ENCODE data around the gene FAM98B.

The FAM98B gene

GRCh38 chr15:38509152-38509551 lies 55.2 kb downstream of the FAM98B start:
- DNase-seq = no peak

DNA sequence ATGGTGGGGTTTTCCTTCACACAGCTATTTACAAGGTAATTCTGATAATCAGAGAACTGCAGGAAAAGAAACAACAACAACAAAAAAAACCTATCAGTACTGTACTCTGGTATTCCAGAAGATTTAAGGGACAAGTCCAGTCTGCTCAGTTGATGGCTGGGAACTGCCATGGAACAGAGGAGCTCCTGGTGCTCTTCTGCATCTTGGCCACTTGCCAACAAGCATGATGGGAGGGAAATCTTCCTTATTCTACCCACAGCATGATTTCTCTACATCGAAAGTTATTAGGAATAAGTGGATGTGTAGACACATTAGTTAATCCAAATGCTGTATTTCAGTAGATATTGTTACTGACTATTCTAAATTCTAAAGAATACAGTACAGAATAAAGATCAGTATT lies 59.0 kb downstream of the FAM98B start:
- DNase-seq = no peak

DNA sequence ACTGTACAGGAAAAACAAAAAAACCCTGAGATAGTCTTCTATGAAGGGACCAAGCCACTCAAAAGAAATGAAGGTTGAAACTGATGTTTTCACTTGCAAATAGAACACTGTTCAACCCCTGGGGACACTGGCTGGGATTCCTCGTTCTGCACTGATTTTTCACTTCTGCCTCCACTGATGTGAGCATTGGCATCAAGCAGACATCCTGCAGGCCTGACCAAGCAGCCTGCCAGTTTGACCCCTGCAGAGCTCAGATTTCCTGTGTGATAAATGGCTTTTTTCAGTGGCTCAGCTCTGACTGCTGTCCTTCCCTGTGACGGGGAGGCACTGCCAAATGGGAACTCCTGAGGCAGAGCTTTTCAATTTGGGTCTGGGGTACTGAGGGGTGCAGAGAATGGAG lies 60.7 kb downstream of the FAM98B start:
- DNase-seq = no peak

- DNase-seq = no peak
These were observed 62.7 kb downstream of the FAM98B start for GRCh38 chr15:38516626-38517025.

DNA sequence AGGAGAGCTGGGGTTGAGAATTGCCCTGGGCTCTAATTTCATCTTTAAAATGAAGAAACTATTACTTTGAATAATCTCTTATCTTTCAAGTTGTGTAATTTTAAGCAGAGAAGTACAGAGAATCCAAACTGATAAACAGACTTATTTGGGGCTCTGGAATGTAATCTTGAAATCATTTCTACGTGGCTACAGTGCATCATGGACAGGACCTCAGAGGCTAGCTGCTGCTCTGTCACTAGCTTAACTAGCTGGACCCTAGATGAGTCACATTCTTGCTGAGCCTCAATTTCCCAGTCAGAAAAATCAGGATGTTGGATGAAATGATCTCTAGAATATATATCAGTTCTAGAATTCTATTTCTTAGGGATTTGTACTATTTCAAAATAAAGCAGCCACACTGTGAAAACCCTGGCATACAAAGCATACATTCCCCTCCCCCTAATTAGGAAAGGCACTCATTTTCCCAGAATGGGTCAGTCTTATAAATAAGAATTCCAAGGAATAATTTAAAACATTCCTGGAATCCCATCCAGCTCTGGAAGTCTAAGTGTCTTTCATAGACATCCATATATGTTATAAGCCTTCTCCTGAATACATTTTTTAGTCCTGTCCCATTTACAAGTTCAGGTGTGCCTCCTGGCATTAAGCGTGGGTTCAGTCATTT lies 63.5 kb downstream of the FAM98B start:
- no peak for DNase-seq

GRCh38 chr15:38518084-38518483 lies 64.2 kb downstream of the FAM98B start:
- DNase-seq = no peak

DNA sequence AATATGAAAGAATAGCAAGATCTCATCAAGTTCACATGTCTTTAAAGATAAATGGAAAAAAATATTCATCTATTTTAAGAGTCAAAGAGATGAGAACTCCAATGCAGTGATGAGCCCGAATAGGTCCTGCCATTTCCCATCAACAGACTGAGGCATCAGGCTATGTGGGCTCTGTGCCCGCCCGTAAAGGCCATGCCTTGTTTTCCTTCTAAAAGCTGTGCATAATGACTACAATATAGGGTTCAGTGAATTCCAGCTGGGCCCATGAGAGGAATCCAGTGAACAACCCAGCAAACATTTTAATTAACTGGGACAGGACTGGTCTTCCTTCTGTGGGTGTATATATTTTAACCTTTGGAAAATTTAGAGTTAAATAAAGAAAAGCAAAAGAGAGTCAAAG lies 66.1 kb downstream of the FAM98B start:
- no peak for DNase-seq

DNA sequence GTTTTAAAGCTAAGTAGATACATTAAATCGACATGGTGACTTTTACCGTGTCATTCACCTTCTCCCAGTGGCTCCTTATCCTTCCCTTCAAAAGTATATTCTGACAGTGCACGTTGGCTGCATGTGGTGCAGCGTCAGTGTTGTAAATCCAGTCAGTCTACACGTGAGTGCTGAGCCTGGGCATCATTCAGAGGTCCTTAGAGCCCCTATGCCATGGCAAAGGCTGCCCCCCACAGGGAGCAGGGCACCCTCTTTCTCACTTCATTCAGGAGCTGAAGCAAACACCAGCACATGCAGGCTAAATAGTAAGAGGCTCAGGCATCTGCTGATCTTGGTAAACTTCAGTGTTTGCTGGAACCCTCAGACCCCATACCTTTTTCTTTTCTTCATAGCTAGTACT lies 67.4 kb downstream of the FAM98B start:
- no peak for DNase-seq

- peak; percentile 19 for DNase-seq
These were observed 69.0 kb downstream of the FAM98B start for GRCh38 chr15:38522922-38523321.

DNA sequence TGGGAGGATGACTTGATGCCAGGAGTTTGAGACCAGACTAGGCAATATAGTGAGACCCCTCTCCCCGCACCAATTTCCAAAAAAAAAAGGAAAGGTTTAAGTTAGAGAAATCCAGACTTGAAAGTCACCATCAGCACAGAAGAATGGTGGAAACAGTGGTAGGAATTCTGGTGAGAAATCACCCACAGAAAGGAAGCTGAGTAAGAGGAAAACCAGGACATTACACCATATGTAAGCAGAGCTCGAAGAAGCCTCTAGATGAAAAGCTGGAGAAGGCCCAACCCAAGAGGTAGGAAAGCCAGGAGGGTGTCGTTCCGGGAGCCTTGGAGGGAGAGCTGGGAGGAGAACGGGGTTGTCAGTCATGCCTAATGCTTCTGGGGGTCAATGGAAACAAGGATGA lies 70.2 kb downstream of the FAM98B start:
- peak; percentile 30 for DNase-seq

DNA sequence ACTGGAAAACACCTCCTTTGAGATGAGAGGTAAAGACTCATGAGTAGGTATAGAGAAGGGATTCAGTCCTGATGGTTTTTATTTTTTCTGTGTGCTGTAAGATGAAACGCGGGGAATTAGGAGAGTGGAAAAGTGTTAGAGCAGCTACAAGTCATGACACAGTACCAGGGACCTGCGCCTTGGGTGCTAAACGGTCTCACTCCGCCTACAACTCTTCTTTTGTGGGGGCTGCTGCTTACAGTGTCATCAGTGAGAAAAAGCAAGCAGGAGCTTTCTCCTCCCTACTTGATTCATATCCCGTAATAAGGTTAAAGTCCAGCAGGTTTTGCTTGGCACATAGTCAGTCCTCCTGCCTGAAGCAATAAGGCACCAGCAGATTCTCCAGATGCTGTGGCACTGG lies 71.6 kb downstream of the FAM98B start:
- DNase-seq = no peak

- DNase-seq = no peak
These were observed 72.2 kb downstream of the FAM98B start for GRCh38 chr15:38526158-38526557.

- DNase-seq = no peak
These were observed 74.4 kb downstream of the FAM98B start for GRCh38 chr15:38528294-38528693.

DNA sequence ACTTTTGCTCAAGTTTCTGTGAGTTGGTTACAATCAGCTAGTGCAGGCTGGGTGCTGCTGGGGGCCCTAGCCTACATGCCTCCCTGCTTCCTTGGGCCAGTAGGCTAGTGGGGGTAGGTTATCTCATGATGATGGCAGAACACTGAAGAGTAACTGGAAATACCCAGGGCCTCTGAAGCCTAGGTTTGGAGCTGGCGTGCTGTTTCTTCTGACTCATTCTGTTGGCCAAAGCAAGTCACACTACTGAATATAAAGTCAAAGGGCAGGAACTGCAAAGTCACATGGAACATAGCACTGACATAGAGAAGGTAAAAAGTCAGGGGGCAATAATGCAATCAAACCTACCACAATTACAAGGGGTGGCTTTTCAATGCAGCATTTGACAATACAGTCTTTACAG lies 76.2 kb downstream of the FAM98B start:
- peak; percentile 72 for DNase-seq

- no peak for DNase-seq
These were observed 77.6 kb downstream of the FAM98B start for GRCh38 chr15:38531509-38531908.

- no peak for DNase-seq
These were observed 78.8 kb downstream of the FAM98B start for GRCh38 chr15:38532728-38533127.

- no peak for DNase-seq
These were observed 79.5 kb downstream of the FAM98B start for GRCh38 chr15:38533416-38533915.

- no peak for DNase-seq
These were observed 80.0 kb downstream of the FAM98B start for GRCh38 chr15:38533926-38534325.

- no peak for DNase-seq
These were observed 80.8 kb downstream of the FAM98B start for GRCh38 chr15:38534691-38535090.

DNA sequence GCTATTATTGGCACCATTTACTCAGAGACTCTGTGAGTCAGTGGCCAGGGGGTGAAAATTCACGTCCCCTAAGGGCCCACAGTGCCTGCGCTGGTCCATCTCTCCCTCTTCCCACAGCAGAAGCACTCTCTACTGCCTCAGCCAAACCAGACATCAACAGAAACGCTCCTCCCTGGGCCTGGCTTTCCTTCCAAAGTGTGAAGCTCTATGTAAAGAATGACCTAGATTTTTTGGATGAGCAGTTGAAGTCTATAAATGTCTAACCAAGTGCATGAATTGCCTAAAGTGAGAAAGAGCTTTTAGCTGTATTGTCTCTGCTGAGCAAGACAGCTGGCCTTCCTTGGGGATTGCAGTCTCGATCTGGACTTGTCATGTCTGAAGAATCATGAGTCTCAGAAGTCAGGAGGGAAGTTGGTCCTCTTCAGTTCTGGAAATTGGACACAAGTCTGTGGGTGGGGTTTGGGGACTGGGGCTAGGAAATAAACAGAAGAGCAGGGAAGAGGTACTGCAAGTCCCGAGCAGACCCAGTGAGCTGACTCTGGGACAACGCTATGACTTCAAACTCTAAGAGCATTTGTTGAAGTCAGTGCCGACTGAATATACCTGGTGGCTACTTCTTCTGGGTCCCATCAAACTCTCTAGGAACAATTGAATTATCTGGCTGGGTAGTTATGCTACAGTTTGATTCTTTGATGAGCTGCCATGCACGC lies 81.7 kb downstream of the FAM98B start:
- DNase-seq = no peak

DNA sequence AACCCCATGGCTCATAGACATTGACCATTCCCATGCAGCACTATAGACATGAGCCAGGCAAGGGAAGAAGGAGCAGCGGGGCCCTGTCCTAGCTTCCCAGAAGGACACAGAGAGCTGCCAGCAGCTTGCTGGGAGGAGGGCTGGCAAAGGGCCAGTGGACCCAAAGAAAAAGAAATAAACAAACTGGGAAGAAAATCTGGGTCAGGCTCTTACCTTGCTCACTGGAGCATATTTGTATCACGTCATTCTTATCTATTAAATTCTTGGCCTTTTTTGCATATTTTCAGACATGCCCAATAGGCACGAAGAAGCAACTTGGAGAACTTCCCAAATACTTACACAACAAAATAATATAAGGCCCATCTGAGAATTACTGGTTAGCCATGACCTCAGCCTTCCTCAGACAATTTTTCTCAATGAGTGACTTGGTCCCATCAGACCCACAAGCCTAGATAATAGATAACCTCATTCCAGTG lies 82.3 kb downstream of the FAM98B start:
- no peak for DNase-seq
